Measurements from ENCODE around the gene NSG2.

Gene NSG2

DNA sequence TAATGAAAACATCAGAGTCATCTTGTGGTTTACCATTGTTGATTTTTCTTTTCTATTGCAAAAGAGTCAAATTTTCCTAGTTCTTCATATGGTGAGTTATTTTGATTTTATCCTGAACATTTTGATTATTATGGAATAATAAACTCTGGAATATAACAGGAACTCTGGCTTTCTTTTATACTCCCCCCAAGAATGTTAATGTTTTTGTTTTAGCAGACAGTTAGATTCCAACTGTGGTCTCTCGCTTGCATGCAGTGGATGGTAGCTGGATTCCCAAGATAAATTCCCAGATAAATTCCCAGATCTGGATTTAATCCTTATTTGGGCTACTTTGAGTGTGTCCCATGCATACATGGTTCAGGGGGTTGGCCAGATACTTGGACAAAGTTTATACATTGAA lies 109.8 kb downstream of the NSG2 start:
- no peak for DNase-seq

DNA sequence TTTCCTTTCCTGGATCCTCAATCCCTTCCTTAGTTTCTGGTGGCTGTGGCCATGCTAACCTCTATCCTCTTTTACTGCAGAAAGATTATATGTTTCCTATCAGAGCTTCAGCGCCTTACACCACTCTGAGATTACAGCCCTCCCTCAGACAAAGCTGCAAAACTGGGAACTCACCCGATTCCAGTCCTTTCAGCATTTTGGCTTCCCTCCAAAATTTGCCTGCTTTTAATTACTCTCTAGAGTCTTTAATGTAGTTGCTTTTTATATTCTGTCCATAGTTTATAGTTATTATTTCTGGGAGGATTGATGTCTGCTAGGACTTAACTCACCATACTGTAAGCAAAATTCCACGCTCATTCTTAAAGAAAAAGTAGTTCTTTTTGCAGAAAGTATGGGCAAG lies 110.2 kb downstream of the NSG2 start:
- DNase-seq, result no peak

DNA sequence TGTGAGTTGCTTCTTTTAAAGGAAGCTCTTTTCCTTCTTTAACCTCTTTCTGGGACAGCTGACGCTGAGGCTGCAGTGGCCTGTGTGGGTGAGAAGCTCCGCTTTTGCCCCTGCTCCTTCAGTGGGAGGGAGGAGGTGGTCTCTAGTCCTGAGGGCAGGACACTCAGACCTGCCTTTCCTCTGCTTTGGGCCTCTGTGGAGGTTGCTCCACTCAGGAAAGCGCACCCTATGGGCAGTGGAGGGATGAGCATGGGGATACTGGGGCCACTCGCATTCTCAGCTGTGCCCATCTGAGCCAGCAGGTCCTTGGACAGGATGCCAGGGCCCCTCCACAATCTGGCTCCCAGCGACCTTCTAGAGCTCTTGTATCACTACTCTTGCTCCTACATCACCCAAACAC lies 111.5 kb downstream of the NSG2 start:
- no peak for DNase-seq
